Gastrocnemius medialis (tissue), 4 donors: ENCODE data around the gene TNIK.

Experiments
- CTCF ChIP-seq, 5 experiments: fragments of 450-650 bp in 3 of 5; fragments of 200-600 bp in 2 of 5; sonication (generic) in 2 of 5; IDR thresholded peaks in 4 of 5; conservative IDR thresholded peaks in 1 of 5; 1 replicate in 4 of 5; 2 replicates in 1 of 5; pipeline ENCODE4 v1.5.1; 2016 to 2019; ENCODE audit warnings: antibody characterized with exemption in 5 of 5, mild to moderate bottlenecking in 3 of 5, moderate library complexity in 3 of 5
- POLR2A ChIP-seq, 2 donors: fragments of 450-650 bp; IDR thresholded peaks; one replicate each; pipeline ENCODE4 v1.6.1; 2017; ENCODE audit warnings: antibody characterized with exemption in 2 of 2, mild to moderate bottlenecking in 2 of 2, moderate library complexity in 2 of 2

GRCh38 chr3:171420667-171421066, 39.5 kb downstream of the TNIK start:
- TF ChIP-seq CTCF (IDR thresholded peaks at IDR 0.05 in 4 of 5, conservative IDR thresholded peaks at IDR 0.05 in 1 of 5) (no peak), POLR2A (IDR thresholded peaks at IDR 0.05) (no peak)
